GM21717 (cell line): Measurements from ENCODE around the gene TM4SF4.
"Not testable (repeated sequence)": the region's sequence is repeated elsewhere in the genome, so short reads cannot be mapped to it uniquely, and the experiment has no call there.

Experiments
- ATAC-seq: cut with Tn5 transposase; IDR thresholded peaks from one replicate; pipeline ENCODE4 v1.9.1; 2021; ENCODE audit warnings: mild to moderate bottlenecking, moderate library complexity; ENCODE audit not compliant: unreplicated experiment

The TM4SF4 gene

GRCh38 chr3:149474250-149474817 is at the start of gene TM4SF4:
Gene TM4SF4 (plus strand): TSS chr3:149474697. CDS start chr3:149474878, 181 bp downstream.
- no peak for ATAC-seq

GRCh38 chr3:149424918-149425317 is 49.6 kb upstream of the TM4SF4 start:
- ATAC-seq: no peak

- no peak for ATAC-seq
These were observed 48.2 kb upstream of the TM4SF4 start for GRCh38 chr3:149426325-149426724.

GRCh38 chr3:149428087-149428486 is 46.4 kb upstream of the TM4SF4 start:
- no peak for ATAC-seq

- no peak for ATAC-seq
These were observed 44.3 kb upstream of the TM4SF4 start for GRCh38 chr3:149430216-149430615.

- no peak for ATAC-seq
These were observed 42.3 kb upstream of the TM4SF4 start for GRCh38 chr3:149432149-149432548.

- no peak for ATAC-seq
These were observed 38.3 kb upstream of the TM4SF4 start for GRCh38 chr3:149435996-149436885.

GRCh38 chr3:149437286-149437685 is 37.2 kb upstream of the TM4SF4 start:
- ATAC-seq: no peak

GRCh38 chr3:149437710-149438109 is 36.8 kb upstream of the TM4SF4 start:
- no peak for ATAC-seq

- no peak for ATAC-seq
These were observed 35.5 kb upstream of the TM4SF4 start for GRCh38 chr3:149438981-149439380.

GRCh38 chr3:149441642-149442041 is 32.9 kb upstream of the TM4SF4 start:
- ATAC-seq: no peak

- ATAC-seq: no peak
These were observed 32.5 kb upstream of the TM4SF4 start for GRCh38 chr3:149442043-149442442.

GRCh38 chr3:149442851-149443544 is 31.5 kb upstream of the TM4SF4 start:
- no peak for ATAC-seq

- ATAC-seq: no peak
These were observed 31.0 kb upstream of the TM4SF4 start for GRCh38 chr3:149443545-149443912.

GRCh38 chr3:149444867-149445266 is 29.6 kb upstream of the TM4SF4 start:
- ATAC-seq: not testable (repeated sequence)

- no peak for ATAC-seq
These were observed 26.1 kb upstream of the TM4SF4 start for GRCh38 chr3:149448331-149448831.

GRCh38 chr3:149449182-149449581 is 25.3 kb upstream of the TM4SF4 start:
- ATAC-seq: no peak

GRCh38 chr3:149449799-149450198 is 24.7 kb upstream of the TM4SF4 start:
- no peak for ATAC-seq

- no peak for ATAC-seq
These were observed 24.2 kb upstream of the TM4SF4 start for GRCh38 chr3:149450281-149450680.

- no peak for ATAC-seq
These were observed 22.5 kb upstream of the TM4SF4 start for GRCh38 chr3:149452036-149452435.

- ATAC-seq: no peak
These were observed 21.2 kb upstream of the TM4SF4 start for GRCh38 chr3:149453140-149453805.
